Adrenal gland (tissue), 12 donors: ENCODE measurements around the gene STPG4. TPM values are rescaled to one million over a fixed set of nuclear protein-coding genes. Genes with fewer than 3 reads are reported as not detected.
A peak's percentile ranks its signal among the peaks of the same experiment; 100 is the strongest.

Experiments used
- DNase-seq, 7 donors: peaks; one replicate each; pipeline ENCODE4 v3.0.0-alpha.2; 2019 to 2020
- H3K27ac ChIP-seq, 5 donors: fragments of 200-600 bp; sonication (generic) in 4 of 5; 1 replicate in 3 of 5; 2 replicates in 2 of 5; pipeline versions ENCODE4 v1.5.1 to v1.8.0; 2016 to 2020; ENCODE audit warnings: mild to moderate bottlenecking in 1 of 5
- H3K27me3 ChIP-seq: fragments of 200-600 bp; 2 replicates; pipeline ENCODE4 v1.8.0; 2021
- H3K36me3 ChIP-seq, 2 donors: fragments of 200-600 bp; replicated peaks in 1 of 2; 1 replicate in 1 of 2; 2 replicates in 1 of 2; pipeline versions ENCODE4 v1.5.1 to v1.8.0; 2018 to 2022
- H3K4me1 ChIP-seq, 2 donors: fragments of 200-600 bp; replicated peaks in 1 of 2; 1 replicate in 1 of 2; 2 replicates in 1 of 2; pipeline versions ENCODE4 v1.5.1 to v1.8.0; 2018 to 2021
- H3K4me3 ChIP-seq, 4 donors: fragments of 200-600 bp; sonication (generic) in 3 of 4; one replicate each; pipeline ENCODE4 v1.5.1; 2016 to 2018
- H3K9me3 ChIP-seq, 3 donors: fragments of 200-600 bp; sonication (generic) in 1 of 3; replicated peaks in 1 of 3; 1 replicate in 2 of 3; 2 replicates in 1 of 3; pipeline versions ENCODE4 v1.5.1 to v1.8.0; 2016 to 2021
- POLR2A ChIP-seq, 2 donors: fragments of 450-650 bp; IDR thresholded peaks; one replicate each; pipeline ENCODE4 v1.6.1; 2017; ENCODE audit warnings: antibody characterized with exemption in 2 of 2, mild to moderate bottlenecking in 2 of 2, moderate library complexity in 1 of 2
- WGBS, 4 donors: extraction: QIAGEN DNeasy Blood & Tissue Kit in 2 of 4; methylation state at CpG; one replicate each; pipeline versions ENCODE4 v1.1.5 to v1.1.7; 2013 to 2017; 5-methylcytosine and 5-hydroxymethylcytosine counted together
- intact Hi-C, 2 donors: fragments of 100-400 bp; cut with DNase I; formaldehyde crosslinking; loops; one replicate each; pipeline versions ENCODE4 v1.14.1 to v1.15.0; 2022 to 2023
- polyA plus RNA-seq, 3 donors: library from polyadenylated mRNA; stranded (reverse); fragments of 200-250 nt in 2 of 3; fragments of 350-450 nt in 1 of 3; fragmentation: Illumina TruSeq in 1 of 3; extraction: RNeasy Lipid Tissue Mini Kit (QIAGEN cat#74804) in 1 of 3; gene quantifications; one replicate each; pipeline ENCODE4 v1.2.3, GENCODE V29; 2013 to 2014
- total RNA-seq, 9 donors: library from RNA; depleted of rRNA in 4 of 9; stranded (reverse); fragments of >200 nt in 4 of 9; fragments of 120-200 nt in 1 of 9; fragmentation: NEBNext Ultra II Directional in 1 of 9; extraction: Animal tissue kit (Norgen Biotek cat#: 25700) in 1 of 9; gene quantifications; one replicate each; pipeline versions ENCODE4 v1.1.0 to v1.2.4, GENCODE V29; 2013 to 2023
- TF ChIP-seq, protein P1 (sequence below), 6 experiments: fragments of 450-650 bp in 4 of 6; fragments of 200-600 bp in 2 of 6; sonication (generic) in 1 of 6; IDR thresholded peaks; 1 replicate in 5 of 6; 2 replicates in 1 of 6; pipeline versions ENCODE4 v1.5.1 to v1.8.0; 2016 to 2021; ENCODE audit warnings: antibody characterized with exemption in 6 of 6, mild to moderate bottlenecking in 2 of 6, moderate library complexity in 1 of 6
- donor health status: healthy with polysubstance abuse.
- donor health status: Bipolar disorder and iron deficiency.
- donor health status: DM: yes; HTN: yes; CAD: no.
- donor health status: DM: no; HTN: no; CAD: no.
- donor health status: DM: no; HTN: no; CAD: no.
- donor health status: DM: yes; HTN: yes; CAD: no.

The STPG4 gene
- total and polyA plus RNA-seq, 12 donors: 0.24 to 0.28 TPM; not detected in 10

GRCh38 chr2:47195148-47195547, 40.0 kb upstream of the STPG4 start:
- intact Hi-C loops: no loop called here
- H3K4me3 ChIP-seq: no peak overlapping the region
- H3K4me1 ChIP-seq: peaks cover 0 to 15% of the 10 kb centered on the region in 2 donors
- no peak for DNase-seq
- no peaks in the 10 kb centered on the region for H3K9me3 ChIP-seq
- WGBS, 4 donors: 95 to 99% (median 96%) methylated on average over 3 of the region's 3 CpGs
- no peaks in the 10 kb centered on the region for H3K27me3 ChIP-seq
- no peaks in the 10 kb centered on the region for H3K36me3 ChIP-seq
- no peak overlapping the region for H3K27ac ChIP-seq
- TF ChIP-seq POLR2A (IDR thresholded peaks at IDR 0.05): no peak
- TF ChIP-seq, protein P1, sequence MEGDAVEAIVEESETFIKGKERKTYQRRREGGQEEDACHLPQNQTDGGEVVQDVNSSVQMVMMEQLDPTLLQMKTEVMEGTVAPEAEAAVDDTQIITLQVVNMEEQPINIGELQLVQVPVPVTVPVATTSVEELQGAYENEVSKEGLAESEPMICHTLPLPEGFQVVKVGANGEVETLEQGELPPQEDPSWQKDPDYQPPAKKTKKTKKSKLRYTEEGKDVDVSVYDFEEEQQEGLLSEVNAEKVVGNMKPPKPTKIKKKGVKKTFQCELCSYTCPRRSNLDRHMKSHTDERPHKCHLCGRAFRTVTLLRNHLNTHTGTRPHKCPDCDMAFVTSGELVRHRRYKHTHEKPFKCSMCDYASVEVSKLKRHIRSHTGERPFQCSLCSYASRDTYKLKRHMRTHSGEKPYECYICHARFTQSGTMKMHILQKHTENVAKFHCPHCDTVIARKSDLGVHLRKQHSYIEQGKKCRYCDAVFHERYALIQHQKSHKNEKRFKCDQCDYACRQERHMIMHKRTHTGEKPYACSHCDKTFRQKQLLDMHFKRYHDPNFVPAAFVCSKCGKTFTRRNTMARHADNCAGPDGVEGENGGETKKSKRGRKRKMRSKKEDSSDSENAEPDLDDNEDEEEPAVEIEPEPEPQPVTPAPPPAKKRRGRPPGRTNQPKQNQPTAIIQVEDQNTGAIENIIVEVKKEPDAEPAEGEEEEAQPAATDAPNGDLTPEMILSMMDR (IDR thresholded peaks at IDR 0.05): no peak

GRCh38 chr2:47194410-47194809, 39.3 kb upstream of the STPG4 start:
- Histone ChIP-seq H3K36me3 (no peaks in the 10 kb centered on the region), H3K9me3 (no peaks in the 10 kb centered on the region), H3K4me3 (no peak overlapping the region), H3K27me3 (no peaks in the 10 kb centered on the region), H3K27ac (no peak overlapping the region), H3K4me1 (peaks cover 0 to 15% of the 10 kb centered on the region in 2 donors)
- no peak for TF ChIP-seq POLR2A (IDR thresholded peaks at IDR 0.05)
- TF ChIP-seq, protein P1 (IDR thresholded peaks at IDR 0.05): no peak
- intact Hi-C loops: no loop called here
- no peak for DNase-seq

- H3K27ac ChIP-seq: peak overlapping the region in 1 of 5 donors; percentile 7
- DNase-seq: no peak
- intact Hi-C loops: no loop called here
- no peak for TF ChIP-seq POLR2A (IDR thresholded peaks at IDR 0.05)
- TF ChIP-seq, protein P1 (IDR thresholded peaks at IDR 0.05): no peak
- no peaks in the 10 kb centered on the region for H3K36me3 ChIP-seq
- H3K4me1 ChIP-seq: peaks cover 0 to 15% of the 10 kb centered on the region in 2 donors
- no peaks in the 10 kb centered on the region for H3K27me3 ChIP-seq
- H3K9me3 ChIP-seq: no peaks in the 10 kb centered on the region
- H3K4me3 ChIP-seq: no peak overlapping the region
- 71 to 84% (median 80%) methylated on average over 6 of the region's 6 CpGs for WGBS, 4 donors
These were observed 38.5 kb upstream of the STPG4 start for GRCh38 chr2:47193607-47194006.

DNA sequence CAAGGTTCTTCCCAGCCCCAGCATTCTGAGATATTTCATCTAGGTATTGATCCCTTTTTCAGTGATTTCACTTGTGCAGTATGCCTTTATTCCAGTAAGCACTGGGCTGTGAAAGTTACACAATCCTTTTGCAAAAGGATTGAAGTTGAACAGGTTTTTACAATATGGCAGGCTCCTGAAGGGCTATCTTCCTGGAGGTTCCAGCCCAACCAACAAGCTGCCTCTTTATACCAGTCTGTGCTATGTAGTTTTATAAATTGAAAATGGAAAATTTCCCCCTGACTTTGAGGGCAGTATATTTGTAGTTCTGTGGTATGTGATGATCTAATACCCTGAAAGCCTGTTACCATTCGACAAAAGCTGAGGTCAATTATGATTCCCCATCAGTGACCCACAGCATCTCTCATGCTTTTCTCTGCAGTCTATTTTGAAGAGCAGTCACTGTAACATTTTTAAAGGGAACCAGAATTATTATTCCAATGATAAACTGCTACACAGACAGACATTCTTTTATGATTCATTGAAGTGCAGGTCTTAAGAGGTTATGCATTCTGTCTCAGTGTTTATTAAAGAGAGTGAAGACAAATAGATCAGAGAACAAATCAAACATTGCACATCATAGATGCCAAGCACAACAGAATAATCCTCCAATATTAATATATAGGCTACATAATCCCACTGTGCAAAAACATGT, 35.2 kb upstream of the STPG4 start:
- H3K27ac ChIP-seq: peak overlapping the region in 1 of 5 donors; percentile 30
- no peak overlapping the region for H3K4me3 ChIP-seq
- 53 to 79% (median 74%) methylated on average over 1 of the region's 1 CpG for WGBS, 4 donors
- TF ChIP-seq, protein P1 (IDR thresholded peaks at IDR 0.05): no peak
- TF ChIP-seq POLR2A (IDR thresholded peaks at IDR 0.05): no peak
- no peak for DNase-seq
- no peaks in the 10 kb centered on the region for H3K9me3 ChIP-seq
- H3K27me3 ChIP-seq: no peaks in the 10 kb centered on the region
- no peaks in the 10 kb centered on the region for H3K36me3 ChIP-seq
- peaks cover 0 to 15% of the 10 kb centered on the region in 2 donors for H3K4me1 ChIP-seq
- intact Hi-C loops: no loop called here
